GM19397 (cell line): Measurements from ENCODE around the gene OR8D2.

Source experiments
- ATAC-seq: cut with Tn5 transposase; IDR thresholded peaks from one replicate; pipeline ENCODE4 v1.9.1; 2021; ENCODE audit warnings: mild to moderate bottlenecking, moderate library complexity; ENCODE audit not compliant: unreplicated experiment

OR8D2 gene, protein sequence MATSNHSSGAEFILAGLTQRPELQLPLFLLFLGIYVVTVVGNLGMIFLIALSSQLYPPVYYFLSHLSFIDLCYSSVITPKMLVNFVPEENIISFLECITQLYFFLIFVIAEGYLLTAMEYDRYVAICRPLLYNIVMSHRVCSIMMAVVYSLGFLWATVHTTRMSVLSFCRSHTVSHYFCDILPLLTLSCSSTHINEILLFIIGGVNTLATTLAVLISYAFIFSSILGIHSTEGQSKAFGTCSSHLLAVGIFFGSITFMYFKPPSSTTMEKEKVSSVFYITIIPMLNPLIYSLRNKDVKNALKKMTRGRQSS

GRCh38 chr11:124320097-124320496, at the start of gene OR8D2:
OR8D2 (minus strand) TSS chr11:124320197; CDS start chr11:124320197, 0 bp downstream.
- ATAC-seq = no peak

GRCh38 chr11:124359566-124359965, 39.6 kb upstream of the OR8D2 start:
- no peak for ATAC-seq

DNA sequence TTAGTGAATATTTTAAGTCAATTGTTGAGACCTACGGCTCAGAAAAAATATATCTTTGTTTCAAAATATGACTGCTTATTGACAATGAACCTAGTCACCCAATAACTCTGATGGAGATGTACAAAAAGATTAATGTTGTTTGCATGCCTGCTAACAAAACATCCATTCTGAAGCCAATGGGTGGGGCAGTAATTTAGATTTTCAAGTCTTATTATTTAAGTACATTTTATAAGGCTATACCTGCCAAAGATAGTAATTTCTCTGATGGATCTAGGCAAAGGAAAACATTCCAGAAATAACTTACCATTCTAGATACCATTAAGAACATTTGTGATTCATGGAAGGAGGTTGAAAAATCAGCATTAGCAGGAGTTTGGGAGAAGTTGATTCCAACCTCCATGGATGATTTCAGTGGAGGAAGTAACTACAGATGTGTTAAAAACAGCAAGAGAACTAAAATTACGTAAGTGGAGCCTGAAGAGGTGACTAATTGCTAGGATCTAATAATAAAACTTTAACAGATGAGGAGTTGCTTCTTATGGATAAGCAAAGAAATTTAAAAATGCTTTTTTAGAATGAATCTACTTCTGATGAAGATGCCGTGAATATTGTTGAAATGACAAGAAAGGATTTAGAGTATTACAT, 26.4 kb upstream of the OR8D2 start:
- ATAC-seq = no peak

GRCh38 chr11:124344346-124344745, 24.3 kb upstream of the OR8D2 start:
- ATAC-seq = no peak

DNA sequence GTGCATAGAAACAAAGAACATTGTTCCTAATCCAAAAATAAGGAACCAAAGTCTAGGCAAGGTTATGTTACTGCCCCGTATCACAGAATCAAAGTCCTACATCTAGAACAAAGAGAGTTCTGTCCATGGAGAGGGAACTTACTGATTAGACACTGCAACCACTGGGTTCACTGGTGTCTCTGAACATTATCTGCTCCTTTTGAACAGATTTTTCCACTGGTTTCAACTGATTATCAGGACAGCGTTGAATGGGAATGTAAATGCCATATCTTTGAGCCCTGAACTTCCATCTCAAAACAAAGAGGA, 20.1 kb upstream of the OR8D2 start:
- ATAC-seq = no peak

- no peak for ATAC-seq
These were observed 19.6 kb upstream of the OR8D2 start for GRCh38 chr11:124339396-124340141.

DNA sequence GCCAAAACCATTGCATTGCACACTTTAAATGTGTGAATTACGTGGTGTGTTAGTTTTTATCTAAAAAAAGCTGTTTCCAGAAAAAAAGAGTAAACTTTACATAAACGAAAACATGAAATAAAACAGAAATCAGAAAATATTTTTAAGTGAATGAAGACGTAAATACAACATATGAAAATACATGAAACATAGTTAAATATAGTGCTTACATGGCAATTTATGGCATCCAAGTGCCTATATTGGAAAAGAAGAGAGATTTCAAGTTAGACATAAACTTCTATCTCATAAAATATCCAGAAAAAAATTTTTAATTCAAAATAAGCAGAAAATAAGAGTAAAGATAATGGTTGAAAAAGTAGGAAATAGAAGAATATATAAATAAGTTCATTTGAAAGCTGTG, 11.9 kb upstream of the OR8D2 start:
- ATAC-seq = no peak

DNA sequence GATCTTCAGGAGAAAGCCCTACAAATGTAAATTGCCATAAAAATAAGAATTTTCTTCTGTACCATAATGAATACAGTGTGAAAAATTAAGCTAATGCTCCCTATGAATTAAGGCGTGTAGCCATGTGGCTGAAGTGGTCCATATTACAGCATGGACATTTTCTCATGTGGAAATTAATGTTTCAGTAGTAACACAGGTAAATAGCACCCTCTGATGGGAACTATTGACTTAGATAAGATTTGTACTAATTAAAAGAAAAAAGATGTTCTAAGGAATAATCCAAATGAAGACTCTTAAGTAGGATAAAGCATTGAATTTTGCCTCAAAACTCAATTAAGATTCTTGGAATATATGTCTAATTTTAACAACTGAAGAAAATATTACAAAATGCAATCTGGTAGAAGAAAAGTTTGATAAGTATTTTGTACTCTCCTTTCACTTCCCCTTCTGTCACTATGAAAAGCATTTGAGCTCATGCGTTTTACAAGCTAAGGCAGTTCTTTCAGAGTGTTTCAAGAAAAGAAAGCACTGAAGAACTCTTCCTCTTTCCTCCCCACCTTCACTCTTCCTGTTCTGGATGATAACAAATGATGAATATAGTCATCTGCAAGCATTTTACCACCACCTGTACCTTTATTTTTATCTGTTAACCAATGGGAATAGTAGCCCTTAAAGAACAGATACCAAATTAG, 9.9 kb upstream of the OR8D2 start:
- ATAC-seq = peak; percentile 87

DNA sequence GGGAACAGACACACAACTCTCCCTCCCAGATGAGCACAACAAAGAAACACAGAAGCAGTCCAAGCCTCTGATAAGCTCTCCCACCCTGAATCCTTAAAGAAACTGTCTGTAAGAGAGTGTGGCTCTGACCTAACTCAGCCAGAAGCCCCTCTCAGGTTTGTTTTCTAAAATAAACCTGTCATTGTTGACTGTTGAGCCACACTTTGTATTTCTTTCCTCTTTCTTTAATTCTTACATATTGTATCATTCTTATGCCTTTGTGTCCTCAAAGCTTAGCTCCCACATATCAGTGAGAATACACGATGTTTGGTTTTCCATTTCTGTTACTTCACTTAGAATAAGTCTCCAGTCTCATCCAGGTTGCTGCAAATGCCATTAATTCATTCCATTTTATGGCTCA, 7.8 kb upstream of the OR8D2 start:
- ATAC-seq = no peak

- no peak for ATAC-seq
These were observed 2.4 kb upstream of the OR8D2 start for GRCh38 chr11:124322356-124322755.

- no peak for ATAC-seq
These were observed 4.9 kb downstream of the OR8D2 start for GRCh38 chr11:124315052-124315451.

- no peak for ATAC-seq
These were observed 6.1 kb downstream of the OR8D2 start, which contains the start of gene OR8D1 for GRCh38 chr11:124313849-124314248. OR8D1 (minus strand) TSS chr11:124313949; CDS start chr11:124310766, 3,183 bp downstream.

- ATAC-seq = no peak
These were observed 6.9 kb downstream of the OR8D2 start for GRCh38 chr11:124313131-124313530.

DNA sequence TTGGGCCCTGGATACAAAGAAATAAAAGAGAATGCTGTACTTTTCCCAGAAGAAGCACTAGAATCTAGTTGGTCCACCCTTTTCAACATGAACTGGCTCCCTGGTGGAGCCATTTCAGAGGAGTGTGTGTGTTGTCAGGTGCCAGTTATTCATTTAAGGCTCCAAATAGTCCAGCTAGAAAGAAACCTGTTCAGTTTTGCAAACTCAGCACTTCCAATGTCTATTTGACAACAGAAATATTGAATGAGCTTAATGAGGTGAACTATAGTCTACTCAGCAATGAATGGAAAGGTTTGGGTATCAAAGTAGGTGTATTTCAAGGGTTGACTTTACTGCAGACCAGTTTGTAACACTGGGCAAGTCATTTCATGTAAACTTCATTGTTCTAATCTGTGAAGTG, 8.3 kb downstream of the OR8D2 start:
- no peak for ATAC-seq

DNA sequence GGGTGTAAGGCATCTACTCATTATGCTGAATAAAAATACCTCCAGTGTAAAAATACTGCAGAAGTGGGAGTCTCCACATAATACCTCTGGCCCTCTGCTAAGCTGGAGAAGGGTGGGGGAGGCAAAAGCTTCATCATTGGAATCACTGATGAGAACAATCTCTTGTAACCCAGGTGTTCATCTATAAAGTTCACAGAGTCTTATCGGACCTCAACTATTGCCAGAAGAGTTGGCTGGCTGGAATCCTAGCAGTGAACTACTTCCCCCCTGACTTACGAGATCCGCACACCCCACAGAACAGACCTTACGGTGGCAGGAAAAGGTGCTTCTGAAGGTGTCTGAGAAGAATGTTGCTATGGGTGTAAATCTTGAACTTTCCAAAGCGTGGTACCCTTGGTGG, 8.7 kb downstream of the OR8D2 start:
- no peak for ATAC-seq

- no peak for ATAC-seq
These were observed 9.3 kb downstream of the OR8D2 start for GRCh38 chr11:124310721-124311120.

- no peak for ATAC-seq
These were observed 12.9 kb downstream of the OR8D2 start for GRCh38 chr11:124307093-124307492.

- no peak for ATAC-seq
These were observed 17.5 kb downstream of the OR8D2 start for GRCh38 chr11:124302347-124303125.

- no peak for ATAC-seq
These were observed 18.4 kb downstream of the OR8D2 start for GRCh38 chr11:124301548-124301947.

GRCh38 chr11:124297921-124298320, 22.1 kb downstream of the OR8D2 start:
- ATAC-seq = no peak

DNA sequence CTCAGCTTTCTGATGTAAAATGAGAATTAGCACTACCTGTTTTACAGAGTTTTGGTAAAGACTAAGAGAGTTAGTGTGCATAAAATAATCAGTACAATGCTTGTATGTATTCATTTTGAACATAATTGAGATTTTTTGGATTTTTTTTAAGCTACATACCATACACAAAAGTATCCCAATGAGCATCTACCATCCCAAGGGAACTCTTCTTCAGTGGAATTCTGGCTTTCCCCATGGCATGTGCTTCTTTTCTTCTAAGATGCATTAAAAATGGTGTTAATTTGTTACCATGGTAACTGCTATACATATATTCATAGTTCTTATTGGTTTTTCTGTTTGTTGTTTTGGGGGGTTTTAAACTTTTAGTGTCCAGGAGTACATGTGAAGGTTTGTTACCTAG, 24.0 kb downstream of the OR8D2 start:
- no peak for ATAC-seq
